ENCODE measurements around the gene C5orf15. TPM values are rescaled to one million over a fixed set of nuclear protein-coding genes. Genes with fewer than 3 reads are reported as not detected.

Gene C5orf15
- total and polyA plus RNA-seq, 2 experiments from 2014 or later: 37.7 to 61.4 TPM

DNA sequence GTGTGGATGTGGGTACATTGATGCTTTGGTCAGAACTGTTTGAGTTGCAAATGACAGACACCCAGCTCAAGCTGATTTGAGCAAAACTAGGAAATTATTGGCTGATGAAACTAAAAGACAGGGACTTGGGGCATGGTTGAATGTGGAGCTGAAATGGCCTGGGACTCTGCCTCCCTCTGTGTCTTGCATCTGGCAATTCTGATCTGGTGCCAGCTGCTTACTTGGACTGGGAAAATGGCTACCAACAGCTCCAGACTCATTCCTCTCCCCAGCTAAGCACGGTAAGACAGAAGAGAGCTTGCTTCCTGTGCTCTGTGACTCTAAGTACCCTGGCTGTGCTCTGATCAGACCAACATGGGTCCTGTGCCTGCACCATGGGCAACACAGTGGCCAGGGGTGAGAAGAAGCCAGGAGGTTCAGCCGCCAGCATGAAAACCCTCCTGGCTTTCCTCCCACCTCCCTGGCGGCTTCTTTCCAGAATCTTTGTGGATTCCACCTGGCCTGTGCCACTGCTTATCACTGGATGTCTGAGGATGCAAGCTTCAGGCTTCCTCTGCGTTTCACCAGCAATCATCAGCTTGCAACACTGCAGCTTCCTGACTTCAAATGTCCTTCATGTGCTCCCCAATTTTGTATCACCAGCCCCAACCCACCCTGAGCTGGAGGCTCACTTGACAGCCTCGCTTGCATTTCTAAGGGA is 44.1 kb downstream of the C5orf15 start:
- H3K27me3 ChIP-seq (ENCODE audit: insufficient read depth): no peaks in the 10 kb centered on the region
- no peak overlapping the region for H3K4me2 ChIP-seq
- Mint-ChIP-seq H3K4me3 (no peak overlapping the region), H3K9me3 (no peaks in the 10 kb centered on the region), H3K36me3 (ENCODE audit: low read depth) (no peaks in the 10 kb centered on the region), H3K27ac (no peak overlapping the region), H3K27me3 (ENCODE audit: insufficient read depth, low read depth, poor library complexity) (peaks cover 6% of the 10 kb centered on the region), H3K4me1 (peaks cover 13% of the 10 kb centered on the region)
- peak overlapping the region; percentile 66 for H2AFZ ChIP-seq
- H3F3A ChIP-seq (replicated peaks; ENCODE audit: low read depth): no peaks in the 10 kb centered on the region
- no peaks in the 10 kb centered on the region for H3K9me2 ChIP-seq (ENCODE audit: insufficient read depth)
- no peak overlapping the region for H3K4me3 ChIP-seq
- H3K27ac ChIP-seq (ENCODE audit: low read depth): no peak overlapping the region
- no peak for TF ChIP-seq STAT1 (IDR thresholded peaks at IDR 0.05; ENCODE audit: unreplicated experiment)
- TF ChIP-seq REST (IDR thresholded peaks at IDR 0.05; ENCODE audit: unreplicated experiment): no peak
- TF ChIP-seq, protein P1, sequence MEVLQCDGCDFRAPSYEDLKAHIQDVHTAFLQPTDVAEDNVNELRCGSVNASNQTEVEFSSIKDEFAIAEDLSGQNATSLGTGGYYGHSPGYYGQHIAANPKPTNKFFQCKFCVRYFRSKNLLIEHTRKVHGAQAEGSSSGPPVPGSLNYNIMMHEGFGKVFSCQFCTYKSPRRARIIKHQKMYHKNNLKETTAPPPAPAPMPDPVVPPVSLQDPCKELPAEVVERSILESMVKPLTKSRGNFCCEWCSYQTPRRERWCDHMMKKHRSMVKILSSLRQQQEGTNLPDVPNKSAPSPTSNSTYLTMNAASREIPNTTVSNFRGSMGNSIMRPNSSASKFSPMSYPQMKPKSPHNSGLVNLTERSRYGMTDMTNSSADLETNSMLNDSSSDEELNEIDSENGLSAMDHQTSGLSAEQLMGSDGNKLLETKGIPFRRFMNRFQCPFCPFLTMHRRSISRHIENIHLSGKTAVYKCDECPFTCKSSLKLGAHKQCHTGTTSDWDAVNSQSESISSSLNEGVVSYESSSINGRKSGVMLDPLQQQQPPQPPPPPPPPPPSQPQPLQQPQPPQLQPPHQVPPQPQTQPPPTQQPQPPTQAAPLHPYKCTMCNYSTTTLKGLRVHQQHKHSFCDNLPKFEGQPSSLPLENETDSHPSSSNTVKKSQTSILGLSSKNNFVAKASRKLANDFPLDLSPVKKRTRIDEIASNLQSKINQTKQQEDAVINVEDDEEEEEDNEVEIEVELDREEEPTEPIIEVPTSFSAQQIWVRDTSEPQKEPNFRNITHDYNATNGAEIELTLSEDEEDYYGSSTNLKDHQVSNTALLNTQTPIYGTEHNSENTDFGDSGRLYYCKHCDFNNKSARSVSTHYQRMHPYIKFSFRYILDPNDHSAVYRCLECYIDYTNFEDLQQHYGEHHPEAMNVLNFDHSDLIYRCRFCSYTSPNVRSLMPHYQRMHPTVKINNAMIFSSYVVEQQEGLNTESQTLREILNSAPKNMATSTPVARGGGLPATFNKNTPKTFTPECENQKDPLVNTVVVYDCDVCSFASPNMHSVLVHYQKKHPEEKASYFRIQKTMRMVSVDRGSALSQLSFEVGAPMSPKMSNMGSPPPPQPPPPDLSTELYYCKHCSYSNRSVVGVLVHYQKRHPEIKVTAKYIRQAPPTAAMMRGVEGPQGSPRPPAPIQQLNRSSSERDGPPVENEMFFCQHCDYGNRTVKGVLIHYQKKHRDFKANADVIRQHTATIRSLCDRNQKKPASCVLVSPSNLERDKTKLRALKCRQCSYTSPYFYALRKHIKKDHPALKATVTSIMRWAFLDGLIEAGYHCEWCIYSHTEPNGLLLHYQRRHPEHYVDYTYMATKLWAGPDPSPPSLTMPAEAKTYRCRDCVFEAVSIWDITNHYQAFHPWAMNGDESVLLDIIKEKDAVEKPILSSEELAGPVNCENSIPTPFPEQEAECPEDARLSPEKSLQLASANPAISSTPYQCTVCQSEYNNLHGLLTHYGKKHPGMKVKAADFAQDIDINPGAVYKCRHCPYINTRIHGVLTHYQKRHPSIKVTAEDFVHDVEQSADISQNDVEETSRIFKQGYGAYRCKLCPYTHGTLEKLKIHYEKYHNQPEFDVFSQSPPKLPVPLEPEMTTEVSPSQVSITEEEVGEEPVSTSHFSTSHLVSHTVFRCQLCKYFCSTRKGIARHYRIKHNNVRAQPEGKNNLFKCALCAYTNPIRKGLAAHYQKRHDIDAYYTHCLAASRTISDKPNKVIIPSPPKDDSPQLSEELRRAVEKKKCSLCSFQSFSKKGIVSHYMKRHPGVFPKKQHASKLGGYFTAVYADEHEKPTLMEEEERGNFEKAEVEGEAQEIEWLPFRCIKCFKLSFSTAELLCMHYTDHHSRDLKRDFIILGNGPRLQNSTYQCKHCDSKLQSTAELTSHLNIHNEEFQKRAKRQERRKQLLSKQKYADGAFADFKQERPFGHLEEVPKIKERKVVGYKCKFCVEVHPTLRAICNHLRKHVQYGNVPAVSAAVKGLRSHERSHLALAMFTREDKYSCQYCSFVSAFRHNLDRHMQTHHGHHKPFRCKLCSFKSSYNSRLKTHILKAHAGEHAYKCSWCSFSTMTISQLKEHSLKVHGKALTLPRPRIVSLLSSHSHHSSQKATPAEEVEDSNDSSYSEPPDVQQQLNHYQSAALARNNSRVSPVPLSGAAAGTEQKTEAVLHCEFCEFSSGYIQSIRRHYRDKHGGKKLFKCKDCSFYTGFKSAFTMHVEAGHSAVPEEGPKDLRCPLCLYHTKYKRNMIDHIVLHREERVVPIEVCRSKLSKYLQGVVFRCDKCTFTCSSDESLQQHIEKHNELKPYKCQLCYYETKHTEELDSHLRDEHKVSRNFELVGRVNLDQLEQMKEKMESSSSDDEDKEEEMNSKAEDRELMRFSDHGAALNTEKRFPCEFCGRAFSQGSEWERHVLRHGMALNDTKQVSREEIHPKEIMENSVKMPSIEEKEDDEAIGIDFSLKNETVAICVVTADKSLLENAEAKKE (CRISPR knock-in tag; IDR thresholded peaks at IDR 0.05): no peak
- no peak for TF ChIP-seq CTCF (conservative IDR thresholded peaks at IDR 0.05; ENCODE audit: low read depth in 2 of 2)
- TF ChIP-seq JUNB (IDR thresholded peaks at IDR 0.05; ENCODE audit: unreplicated experiment): no peak
- no peak for TF ChIP-seq EZH2phosphoT487 (IDR thresholded peaks at IDR 0.05; ENCODE audit: unreplicated experiment)
- TF ChIP-seq ZNF114 (CRISPR knock-in tag; IDR thresholded peaks at IDR 0.05): no peak
- TF ChIP-seq CREB1 (CRISPR knock-in tag; IDR thresholded peaks at IDR 0.05; ENCODE audit: low read depth): no peak
- no peak for TF ChIP-seq ZNF331 (CRISPR knock-in tag; IDR thresholded peaks at IDR 0.05; ENCODE audit: low read depth)
- no peak for TF ChIP-seq EZH2 (IDR thresholded peaks at IDR 0.05; ENCODE audit: low read depth, unreplicated experiment)
- TF ChIP-seq NANOG (IDR thresholded peaks at IDR 0.05; ENCODE audit: borderline replicate concordance): no peak
- no peak for TF ChIP-seq POLR2AphosphoS5 (IDR thresholded peaks at IDR 0.05; ENCODE audit: low read depth)
- TF ChIP-seq ETS1 (IDR thresholded peaks at IDR 0.05): no peak
- H3K79me2 ChIP-seq (replicated peaks; ENCODE audit: insufficient read depth): no peaks in the 10 kb centered on the region
- ATAC-seq: no peak
- DNase-seq (ENCODE audit: low spot score): no peak
- H3K36me3 ChIP-seq (ENCODE audit: insufficient read depth): no peaks in the 10 kb centered on the region
- H3K4me1 ChIP-seq (ENCODE audit: insufficient read depth): no peaks in the 10 kb centered on the region
- H4K20me1 ChIP-seq (replicated peaks; ENCODE audit: insufficient read depth): no peaks in the 10 kb centered on the region
